Neuronal stem cell (in vitro differentiated cells): ENCODE data around the gene DUSP2.

Source experiments
- DNase-seq: peaks from one replicate; pipeline ENCODE4 v3.0.0-alpha.2; 2013; ENCODE audit warnings: low spot score
- H2AFZ ChIP-seq: one replicate; pipeline ENCODE4 v1.6.1; 2013; ENCODE audit warnings: mild to moderate bottlenecking, low read length, inconsistent platforms
- H2AK5ac ChIP-seq: 2 replicates; pipeline ENCODE4 v1.6.1; 2013; ENCODE audit warnings: low read depth, mild to moderate bottlenecking, inconsistent platforms, low read length, moderate library complexity, mixed read lengths
- H2BK120ac ChIP-seq: 2 replicates; pipeline ENCODE4 v1.6.1; 2013; ENCODE audit warnings: low read depth, mild to moderate bottlenecking, inconsistent platforms, low read length, moderate library complexity, mixed read lengths
- H2BK12ac ChIP-seq: one replicate; pipeline ENCODE4 v1.6.1; 2013; ENCODE audit warnings: low read length, inconsistent platforms
- H2BK15ac ChIP-seq: 2 replicates; pipeline ENCODE4 v1.6.1; 2013; ENCODE audit warnings: mild to moderate bottlenecking, low read length, inconsistent platforms, mixed read lengths
- H2BK5ac ChIP-seq: one replicate; pipeline ENCODE4 v1.6.1; 2013; ENCODE audit warnings: inconsistent platforms, mild to moderate bottlenecking, low read length, moderate library complexity
- H3K14ac ChIP-seq: one replicate; pipeline ENCODE4 v1.6.1; 2013; ENCODE audit warnings: low read length, inconsistent platforms
- H3K18ac ChIP-seq: 2 replicates; pipeline ENCODE4 v1.6.1; 2013; ENCODE audit warnings: low read length, inconsistent platforms
- H3K23ac ChIP-seq: 2 replicates; pipeline ENCODE4 v1.6.1; 2013; ENCODE audit warnings: low read depth, mild to moderate bottlenecking, mixed read lengths, low read length, inconsistent platforms; ENCODE audit not compliant: poor library complexity
- H3K27ac ChIP-seq: replicated peaks from 3 replicates; pipeline ENCODE4 v1.5.1; 2013; ENCODE audit warnings: low read length, inconsistent platforms
- H3K27me3 ChIP-seq, 3 experiments: 2 replicates each; pipeline ENCODE4 v1.6.1; 2013; ENCODE audit warnings: low read length in 3 of 3, mild to moderate bottlenecking in 2 of 3, inconsistent platforms in 1 of 3, low read depth in 1 of 3, mixed read lengths in 1 of 3, moderate library complexity in 1 of 3; ENCODE audit not compliant: control insufficient read depth in 3 of 3, insufficient read depth in 3 of 3
- H3K36me3 ChIP-seq, 2 donors: replicated peaks in 1 of 2; 2 replicates each; pipeline ENCODE4 v1.6.1; 2013; ENCODE audit warnings: low read length in 2 of 2; ENCODE audit not compliant: control insufficient read depth in 2 of 2, insufficient read depth in 2 of 2
- H3K4ac ChIP-seq: 2 replicates; pipeline ENCODE4 v1.6.1; 2013; ENCODE audit warnings: inconsistent platforms, mild to moderate bottlenecking, low read length, moderate library complexity
- H3K4me1 ChIP-seq, 2 donors: 1 replicate in 1 of 2; 2 replicates in 1 of 2; pipeline ENCODE4 v1.6.1; 2013; ENCODE audit warnings: low read length in 2 of 2, low read depth in 1 of 2; ENCODE audit not compliant: control insufficient read depth in 2 of 2, insufficient read depth in 1 of 2
- H3K4me2 ChIP-seq: one replicate; pipeline ENCODE4 v1.6.1; 2013; ENCODE audit warnings: mild to moderate bottlenecking, low read length, inconsistent platforms; ENCODE audit not compliant: insufficient read depth, poor library complexity, severe bottlenecking
- H3K4me3 ChIP-seq, 2 donors: 2 replicates each; pipeline ENCODE4 v1.5.1; 2013; ENCODE audit warnings: low read length in 2 of 2, mild to moderate bottlenecking in 2 of 2, inconsistent platforms in 1 of 2, moderate library complexity in 1 of 2
- H3K79me1 ChIP-seq: one replicate; pipeline ENCODE4 v1.6.1; 2013; ENCODE audit warnings: low read depth, mild to moderate bottlenecking, inconsistent platforms, low read length, moderate library complexity
- H3K9ac ChIP-seq: one replicate; pipeline ENCODE4 v1.6.1; 2013; ENCODE audit warnings: mild to moderate bottlenecking, low read depth, low read length, inconsistent platforms; ENCODE audit not compliant: poor library complexity
- H3K9me3 ChIP-seq, 2 donors: replicated peaks in 1 of 2; 2 replicates each; pipeline versions ENCODE3 to v1.6.1; 2013; ENCODE audit warnings: low read length in 2 of 2, mild to moderate bottlenecking in 2 of 2, inconsistent platforms in 1 of 2, low read depth in 1 of 2, mixed read lengths in 1 of 2, moderate library complexity in 1 of 2; ENCODE audit not compliant: control insufficient read depth in 2 of 2, insufficient read depth in 1 of 2
- H4K8ac ChIP-seq: one replicate; pipeline ENCODE4 v1.6.1; 2013; ENCODE audit warnings: low read depth, mild to moderate bottlenecking, inconsistent platforms, low read length, moderate library complexity
- H4K91ac ChIP-seq: one replicate; pipeline ENCODE4 v1.6.1; 2013; ENCODE audit warnings: low read length, low read depth, mild to moderate bottlenecking, inconsistent platforms; ENCODE audit not compliant: poor library complexity
- WGBS, 2 donors: extraction: QIAGEN DNeasy Blood & Tissue Kit; methylation state at CpG; one replicate each; pipeline ENCODE4 v1.1.7; 2013; ENCODE audit warnings: missing lambda C conversion rate in 2 of 2, mixed read lengths in 1 of 2; ENCODE audit not compliant: insufficient read length in 2 of 2, insufficient replicate concordance in 1 of 2; ENCODE audit errors: extremely low coverage in 2 of 2; 5-methylcytosine and 5-hydroxymethylcytosine counted together

DUSP2 gene

GRCh38 chr2:96097441-96097840 lies 47.8 kb downstream of the DUSP2 start:
- Histone ChIP-seq H4K8ac (no peak overlapping the region), H3K18ac (no peak overlapping the region), H3K4me1 (peaks cover 0 to 9% of the 10 kb centered on the region in 2 donors), H3K27ac (no peak overlapping the region), H3K4ac (no peak overlapping the region), H3K14ac (no peak overlapping the region), H3K23ac (no peak overlapping the region), H2BK5ac (no peak overlapping the region), H2AFZ (no peak overlapping the region), H3K4me3 (no peak overlapping the region), H2BK12ac (no peak overlapping the region), H2BK15ac (no peak overlapping the region), H3K9ac (no peak overlapping the region), H2AK5ac (no peak overlapping the region), H3K9me3 (peaks cover 0 to 3% of the 10 kb centered on the region in 2 donors), H3K79me1 (no peaks in the 10 kb centered on the region), H2BK120ac (no peak overlapping the region), H3K36me3 (no peaks in the 10 kb centered on the region), H3K4me2 (no peak overlapping the region), H3K27me3 (peaks cover 0 to 3% (median 0%) of the 10 kb centered on the region in 3 experiments), H4K91ac (no peak overlapping the region)
- no peak for DNase-seq
- no CpG with 5 or more reads among the region's 5 CpGs for WGBS, 2 donors

GRCh38 chr2:96095116-96095636 lies 50.1 kb downstream of the DUSP2 start:
- DNase-seq, result no peak
- no peak overlapping the region for H2AK5ac ChIP-seq
- no peak overlapping the region for H3K9ac ChIP-seq
- peaks cover 0 to 12% of the 10 kb centered on the region in 2 donors for H3K4me1 ChIP-seq
- no peak overlapping the region for H2BK15ac ChIP-seq
- H4K91ac ChIP-seq, result no peak overlapping the region
- H2BK12ac ChIP-seq, result no peak overlapping the region
- H3K27ac ChIP-seq, result no peak overlapping the region
- H4K8ac ChIP-seq, result no peak overlapping the region
- no peak overlapping the region for H2AFZ ChIP-seq
- peaks cover 0 to 7% (median 0%) of the 10 kb centered on the region in 3 experiments for H3K27me3 ChIP-seq
- no CpG with 5 or more reads among the region's 7 CpGs for WGBS, 2 donors
- H3K4ac ChIP-seq, result no peak overlapping the region
- H3K14ac ChIP-seq, result no peak overlapping the region
- no peak overlapping the region for H3K4me3 ChIP-seq
- H3K4me2 ChIP-seq, result no peak overlapping the region
- no peak overlapping the region for H2BK5ac ChIP-seq
- H3K18ac ChIP-seq, result no peak overlapping the region
- no peaks in the 10 kb centered on the region for H3K36me3 ChIP-seq
- H3K9me3 ChIP-seq, result peaks cover 0 to 3% of the 10 kb centered on the region in 2 donors
- no peaks in the 10 kb centered on the region for H3K79me1 ChIP-seq
- no peak overlapping the region for H2BK120ac ChIP-seq
- H3K23ac ChIP-seq, result no peak overlapping the region

- no peak for DNase-seq
- Histone ChIP-seq H2BK12ac (no peak overlapping the region), H3K18ac (no peak overlapping the region), H3K79me1 (no peaks in the 10 kb centered on the region), H3K27me3 (peaks cover 0 to 4% (median 0%) of the 10 kb centered on the region in 3 experiments), H4K8ac (no peak overlapping the region), H3K4me2 (no peak overlapping the region), H3K9ac (no peak overlapping the region), H3K23ac (no peak overlapping the region), H3K36me3 (no peaks in the 10 kb centered on the region), H2BK15ac (no peak overlapping the region), H3K27ac (no peak overlapping the region), H2AFZ (no peak overlapping the region), H3K14ac (no peak overlapping the region), H3K4me3 (no peak overlapping the region), H3K4me1 (peaks cover 0 to 17% of the 10 kb centered on the region in 2 donors), H2BK5ac (no peak overlapping the region), H4K91ac (no peak overlapping the region), H2AK5ac (peak overlapping the region; percentile 15), H3K9me3 (peaks cover 0 to 3% of the 10 kb centered on the region in 2 donors), H2BK120ac (no peak overlapping the region), H3K4ac (no peak overlapping the region)
- no CpG with 5 or more reads among the region's 4 CpGs for WGBS, 2 donors
These were observed 51.7 kb downstream of the DUSP2 start for GRCh38 chr2:96093528-96093927.
